HepG2 (cell line): ENCODE results near the gene ARHGEF38. TPM values are rescaled to one million over a fixed set of nuclear protein-coding genes. Genes with fewer than 3 reads are reported as not detected.

ENCODE experiments used
- AKNA ChIP-seq: sonication (generic); formaldehyde crosslinking; IDR thresholded peaks from 2 replicates; pipeline ENCODE4 v1.4.0; 2020; ENCODE audit warnings: missing genetic modification reagents, borderline replicate concordance
- BHLHE40 ChIP-seq: IDR thresholded peaks from 2 replicates; pipeline ENCODE4 v1.6.1; 2011; ENCODE audit warnings: low read length, improper control_type of control experiment
- CBFB ChIP-seq: sonication (generic); formaldehyde crosslinking; IDR thresholded peaks from 2 replicates; pipeline ENCODE4 v1.4.0; 2020; ENCODE audit warnings: missing genetic modification reagents
- CBX5 ChIP-seq: sonication (generic); formaldehyde crosslinking; IDR thresholded peaks from 2 replicates; pipeline ENCODE4 v1.4.0; 2020; ENCODE audit warnings: missing genetic modification reagents, borderline replicate concordance
- GATAD2A ChIP-seq: IDR thresholded peaks from 2 replicates; pipeline ENCODE4 v1.6.1; 2016
- HNRNPK ChIP-seq: fragments of 200-400 bp; formaldehyde crosslinking; IDR thresholded peaks from 2 replicates; pipeline ENCODE4 v1.6.1; 2018; ENCODE audit warnings: low read length, low read depth, moderate library complexity, mild to moderate bottlenecking; ENCODE audit not compliant: poor library complexity, severe bottlenecking
- MEIS2 ChIP-seq: sonication (generic); formaldehyde crosslinking; IDR thresholded peaks from 2 replicates; pipeline ENCODE4 v1.9.0; 2021; ENCODE audit warnings: mild to moderate bottlenecking, missing genetic modification reagents
- MLXIP ChIP-seq: sonication (generic); formaldehyde crosslinking; IDR thresholded peaks from 2 replicates; pipeline ENCODE4 v1.9.0; 2021; ENCODE audit warnings: missing genetic modification reagents, borderline replicate concordance
- MXD1 ChIP-seq: sonication (generic); formaldehyde crosslinking; IDR thresholded peaks from 2 replicates; pipeline ENCODE4 v1.4.0; 2020; ENCODE audit warnings: mild to moderate bottlenecking, missing genetic modification reagents
- POLR2AphosphoS5 ChIP-seq: IDR thresholded peaks from 2 replicates; pipeline ENCODE4 v1.6.1; 2012; ENCODE audit warnings: low read depth, low read length
- RCOR2 ChIP-seq: IDR thresholded peaks from 2 replicates; pipeline ENCODE4 v1.6.1; 2016; ENCODE audit warnings: missing biosample characterization, missing genetic modification reagents
- SMAD1 ChIP-seq: sonication (generic); formaldehyde crosslinking; IDR thresholded peaks from 2 replicates; pipeline ENCODE4 v1.4.0; 2020; ENCODE audit warnings: missing genetic modification reagents, low read depth, mild to moderate bottlenecking, borderline replicate concordance
- TCF12 ChIP-seq, 2 experiments: fragments of 450-650 bp in 1 of 2; sonication (generic) in 1 of 2; formaldehyde crosslinking in 1 of 2; IDR thresholded peaks; 2 replicates each; pipeline versions ENCODE4 v1.6.1 to v1.8.0; 2017 to 2022; ENCODE audit warnings: antibody characterized with exemption in 1 of 2, mild to moderate bottlenecking in 1 of 2, missing genetic modification reagents in 1 of 2, moderate library complexity in 1 of 2
- ZBTB2 ChIP-seq: sonication (generic); formaldehyde crosslinking; IDR thresholded peaks from 2 replicates; pipeline ENCODE4 v1.8.0; 2022; ENCODE audit warnings: low read depth, missing genetic modification reagents
- ZFP36L2 ChIP-seq: sonication (generic); formaldehyde crosslinking; IDR thresholded peaks from 2 replicates; pipeline ENCODE4 v1.4.0; 2020; ENCODE audit warnings: missing genetic modification reagents
- ZNF569 ChIP-seq: sonication (generic); formaldehyde crosslinking; IDR thresholded peaks from 2 replicates; pipeline ENCODE4 v1.5.0; 2020; ENCODE audit warnings: mild to moderate bottlenecking, missing genetic modification reagents, moderate library complexity, borderline replicate concordance
- ZNF703 ChIP-seq: sonication (generic); formaldehyde crosslinking; IDR thresholded peaks from 2 replicates; pipeline ENCODE4 v1.5.1; 2020; ENCODE audit warnings: missing genetic modification reagents, mild to moderate bottlenecking, moderate library complexity, borderline replicate concordance
- ZNF839 ChIP-seq: sonication (generic); formaldehyde crosslinking; IDR thresholded peaks from 2 replicates; pipeline ENCODE4 v1.4.0; 2020; ENCODE audit warnings: missing genetic modification reagents, mild to moderate bottlenecking, borderline replicate concordance
- polyA plus RNA-seq, 8 experiments: library from polyadenylated mRNA; depleted of rRNA in 3 of 8; stranded (reverse) in 7 of 8; unstranded in 1 of 8; fragments of >200 nt; fragmentation: Illumina TruSeq in 4 of 8; extraction: Trizol in 4 of 8; gene quantifications; 2 replicates each; pipeline versions ENCODE4 v1.2.1 to v1.2.3, GENCODE V29; 2011 to 2016; ENCODE audit warnings: low read depth in 4 of 8, missing spikeins in 1 of 8, mixed read lengths in 1 of 8; ENCODE audit not compliant: insufficient read depth in 1 of 8
- total RNA-seq, 5 experiments: library from RNA; depleted of rRNA; stranded (reverse); fragments of >200 nt; fragmentation: Illumina TruSeq; extraction: Trizol; gene quantifications; 2 replicates each; pipeline ENCODE4 v1.2.3, GENCODE V29; 2016; ENCODE audit warnings: low read depth in 1 of 5

ARHGEF38 gene
- total and polyA plus RNA-seq, 2 of the 13 experiments (the other 11 are each of a cell fraction or from before 2014, with no cell fraction given) = not detected

GRCh38 chr4:105708181-105709080 lies 156.0 kb downstream of the ARHGEF38 start, which contains the start of the genes GSTCD and INTS12 (continued):
- no peak for TF ChIP-seq AKNA (CRISPR knock-in tag)
- TF ChIP-seq CBX5 = peak; percentile 99
- TF ChIP-seq BHLHE40 = peak; percentile 56
- no peak; the same call in 1 of the 2 replicates for TF ChIP-seq ZNF569
- peak; percentile 100 for TF ChIP-seq ZBTB2 (CRISPR knock-in tag)
- TF ChIP-seq MXD1 (CRISPR knock-in tag) = peak; percentile 86
- TF ChIP-seq GATAD2A (CRISPR knock-in tag) = peak; percentile 95
- peak; percentile 70; the same call in 1 of the 2 replicates for TF ChIP-seq ZFP36L2 (CRISPR knock-in tag)
- TF ChIP-seq SMAD1 (CRISPR knock-in tag) = 0 out of 2 replicates have a peak, but pooled peaks have one; percentile 88
- no peak for TF ChIP-seq TCF12 (IDR thresholded peaks at IDR 0.05)
- peak; percentile 95 for TF ChIP-seq TCF12 (CRISPR knock-in tag; IDR thresholded peaks at IDR 0.05)
- TF ChIP-seq HNRNPK = no peak
- TF ChIP-seq POLR2AphosphoS5 = peak; percentile 88
- no peak for TF ChIP-seq MLXIP (CRISPR knock-in tag)
- TF ChIP-seq RCOR2 (CRISPR knock-in tag) = peak; percentile 86; the same call in 1 of the 2 replicates
- peak; percentile 79 for TF ChIP-seq ZNF839 (CRISPR knock-in tag)
- TF ChIP-seq CBFB (CRISPR knock-in tag) = peak; percentile 97
- peak; percentile 87; the same call in 1 of the 2 replicates for TF ChIP-seq MEIS2
- TF ChIP-seq ZNF703 (CRISPR knock-in tag) = no peak; the same call in 1 of the 2 replicates
